HK-2 (cell line): Measurements from ENCODE around the gene AGBL4.

ENCODE experiments used
- DNase-seq: peaks from one replicate; pipeline ENCODE4 v3.0.0-alpha.2; 2018; ENCODE audit not compliant: unreplicated experiment

AGBL4 gene

GRCh38 chr1:49694251-49694827 lies 329.4 kb downstream of the AGBL4 start:
- DNase-seq, result no peak

DNA sequence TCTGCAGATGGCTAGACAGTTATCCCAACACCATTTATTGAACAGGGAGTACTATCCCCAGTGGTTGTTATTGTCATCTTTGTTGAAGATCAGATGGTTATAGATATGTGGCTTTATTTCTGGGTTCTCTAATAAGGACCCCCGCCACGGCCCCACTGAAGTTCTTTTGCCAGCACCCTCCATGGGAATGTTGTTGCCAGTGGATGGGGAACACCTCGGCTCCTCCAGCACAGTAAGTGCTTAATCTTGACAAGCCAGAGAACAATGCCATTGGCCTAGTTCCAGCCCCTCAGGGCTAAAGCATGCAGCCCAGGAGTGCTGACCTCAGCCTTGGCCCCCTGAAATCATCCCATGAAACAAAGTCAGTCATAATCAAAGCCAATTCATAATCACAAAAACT lies 337.6 kb downstream of the AGBL4 start:
- DNase-seq, result no peak

DNA sequence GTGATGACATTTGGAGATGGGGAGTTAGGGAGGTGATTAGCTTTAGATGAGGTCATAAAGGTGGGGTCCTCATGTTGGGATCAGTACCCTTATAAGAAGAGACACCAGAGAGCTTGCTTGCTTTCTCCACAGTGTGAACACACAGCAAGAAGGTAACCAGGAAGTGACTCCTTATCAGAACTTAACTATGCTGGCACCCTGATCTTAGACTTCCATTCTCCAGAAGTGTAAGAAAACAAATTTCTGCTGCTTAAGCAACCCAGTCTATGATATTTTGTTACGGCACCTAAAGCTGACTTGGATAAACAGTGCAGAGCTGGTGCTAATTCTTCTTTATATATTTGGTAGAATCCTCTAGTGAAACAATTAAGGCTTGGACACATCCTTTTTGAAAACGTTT lies 346.0 kb downstream of the AGBL4 start:
- DNase-seq, result no peak

DNA sequence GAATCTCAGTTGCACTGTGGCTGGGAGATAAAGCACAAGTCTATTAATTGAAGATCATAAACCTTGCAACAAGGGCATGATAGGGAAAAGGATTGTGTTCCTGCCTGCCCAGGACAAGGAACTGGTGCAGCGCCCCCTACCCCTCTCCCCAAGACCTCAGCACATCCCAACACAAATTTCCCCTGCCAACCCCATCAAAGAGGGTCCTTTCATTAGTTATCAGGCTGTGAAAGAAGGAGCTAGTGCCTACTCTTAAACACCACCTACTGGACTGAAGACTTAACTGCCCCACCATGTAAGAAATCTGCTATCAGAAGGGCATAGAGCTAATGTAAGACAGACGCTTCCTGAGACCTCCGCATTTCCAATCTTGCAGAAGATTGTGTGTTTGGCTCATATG lies 372.6 kb downstream of the AGBL4 start:
- DNase-seq, result no peak

DNA sequence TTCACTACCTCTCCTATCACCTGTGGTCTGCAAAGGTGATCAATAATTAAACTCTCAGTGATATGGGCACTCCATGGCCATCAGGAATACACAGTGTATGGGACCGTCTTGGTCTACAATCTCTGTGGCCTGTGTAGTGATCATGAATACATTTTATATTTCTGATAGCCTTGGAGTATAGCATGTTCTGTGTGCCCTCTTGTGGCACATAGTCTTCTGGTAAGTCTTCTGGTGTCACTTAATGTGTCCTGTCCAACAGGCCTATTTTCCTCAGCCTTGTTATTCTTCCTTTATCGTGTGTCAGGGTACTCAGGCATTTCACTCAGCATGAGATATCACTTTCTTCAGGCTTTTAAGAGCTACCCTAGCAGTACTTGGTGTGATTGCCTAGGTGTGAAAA lies 393.6 kb downstream of the AGBL4 start:
- no peak for DNase-seq

DNA sequence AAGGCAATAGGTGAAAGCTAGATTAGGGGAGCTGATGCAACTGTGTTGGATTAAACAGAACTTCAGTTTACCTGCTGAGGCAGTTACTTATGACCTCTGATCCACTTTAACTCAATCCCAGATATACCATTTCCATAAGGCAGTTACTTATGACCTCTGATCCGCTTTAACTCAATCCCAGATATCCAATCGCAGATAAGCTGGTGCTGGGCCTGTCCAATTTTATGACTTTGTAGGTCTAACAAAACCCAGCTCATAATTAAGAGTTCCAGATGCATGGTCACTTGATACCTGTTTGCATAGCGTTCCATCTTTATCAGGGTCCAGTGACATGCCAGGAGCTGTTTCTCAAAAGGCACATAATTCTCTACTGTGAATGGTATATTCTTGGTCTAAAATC lies 396.0 kb downstream of the AGBL4 start:
- DNase-seq, result no peak

DNA sequence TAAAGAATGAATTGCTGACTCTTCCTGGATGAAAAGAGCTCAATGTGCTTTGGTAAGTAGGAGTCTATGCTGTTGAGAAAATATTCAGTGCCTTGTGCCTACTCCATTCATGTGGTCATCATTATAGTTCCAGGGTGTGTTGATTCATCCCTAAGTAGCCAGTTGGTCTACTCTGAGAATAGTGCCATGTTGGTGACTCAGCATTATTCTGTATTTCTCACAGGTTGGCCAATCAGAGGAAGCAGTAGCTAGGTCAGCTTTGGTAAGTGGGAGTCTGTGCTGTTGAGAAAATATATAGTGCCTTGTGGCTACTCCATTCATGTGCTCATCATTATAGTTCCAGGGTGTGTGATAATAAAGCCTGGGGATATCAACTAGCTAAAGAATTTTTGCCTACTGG lies 397.3 kb downstream of the AGBL4 start:
- DNase-seq, result no peak

DNA sequence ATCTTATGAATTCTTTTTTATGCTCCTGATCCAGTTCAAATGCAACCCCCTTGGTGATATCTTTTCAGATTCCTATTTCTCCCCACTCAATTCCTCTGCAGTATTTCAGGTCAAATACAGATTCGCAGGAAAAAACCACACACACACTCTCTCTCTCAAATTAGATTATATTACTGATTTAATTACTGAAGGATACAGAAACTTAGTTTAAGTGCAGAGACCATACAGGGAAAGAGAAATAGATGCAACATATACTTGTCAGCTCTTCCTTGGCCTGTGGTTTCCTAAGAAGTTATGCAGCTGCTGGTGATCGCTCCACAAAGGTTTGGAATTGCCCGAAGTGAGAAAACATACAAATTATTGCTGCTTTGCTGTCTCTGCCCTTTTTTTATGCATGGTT lies 400.9 kb downstream of the AGBL4 start:
- DNase-seq, result no peak

- DNase-seq, result no peak
Measured at GRCh38 chr1:49606082-49606481, 417.7 kb downstream of the AGBL4 start.

DNA sequence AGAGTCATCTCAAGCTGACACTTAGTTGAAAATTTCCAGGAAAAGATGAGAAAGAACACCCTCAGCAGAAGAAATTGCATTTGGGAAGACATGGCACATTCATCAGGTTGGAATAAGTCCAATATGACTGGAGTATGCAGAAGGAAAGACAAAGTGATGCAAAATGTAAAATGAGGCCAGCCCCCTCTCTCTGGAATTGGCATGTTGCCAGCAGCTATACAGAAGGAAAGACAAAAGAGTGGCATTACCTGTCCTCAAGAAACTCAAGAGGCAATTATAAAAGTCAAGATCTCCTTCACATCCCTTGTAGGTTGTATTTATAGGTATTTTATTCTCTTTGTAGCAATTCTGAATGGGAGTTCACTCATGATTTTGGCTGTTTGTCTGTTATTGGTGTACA lies 426.3 kb downstream of the AGBL4 start:
- no peak for DNase-seq

DNA sequence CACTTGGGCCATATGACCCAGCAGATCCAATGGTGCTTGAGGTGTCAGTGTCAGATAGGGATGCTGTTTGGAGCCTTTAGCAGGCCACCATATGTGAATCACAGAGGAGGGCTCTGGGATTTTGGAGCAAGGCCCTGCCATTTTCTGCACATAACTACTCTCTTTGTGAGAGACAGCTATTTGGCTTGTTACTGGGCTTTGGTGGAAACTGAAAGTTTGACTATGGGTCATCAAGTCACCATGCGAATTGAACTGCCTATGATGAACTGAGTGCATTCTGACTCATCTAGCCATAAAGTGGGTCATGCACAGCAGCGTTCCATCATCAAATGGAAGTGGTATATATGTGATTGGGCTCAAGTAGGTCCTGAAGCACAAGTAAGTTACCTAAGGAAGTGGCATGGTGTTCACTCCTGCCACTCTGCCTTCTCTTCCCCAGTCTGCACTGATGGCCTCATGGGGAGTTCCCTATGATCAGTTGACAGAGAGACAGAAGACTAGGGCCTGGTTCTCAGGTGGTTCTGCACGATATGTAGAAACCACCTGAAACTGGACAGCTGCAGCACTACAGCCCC lies 447.3 kb downstream of the AGBL4 start:
- DNase-seq, result no peak

GRCh38 chr1:49556676-49557234 lies 467.0 kb downstream of the AGBL4 start:
- no peak for DNase-seq

DNA sequence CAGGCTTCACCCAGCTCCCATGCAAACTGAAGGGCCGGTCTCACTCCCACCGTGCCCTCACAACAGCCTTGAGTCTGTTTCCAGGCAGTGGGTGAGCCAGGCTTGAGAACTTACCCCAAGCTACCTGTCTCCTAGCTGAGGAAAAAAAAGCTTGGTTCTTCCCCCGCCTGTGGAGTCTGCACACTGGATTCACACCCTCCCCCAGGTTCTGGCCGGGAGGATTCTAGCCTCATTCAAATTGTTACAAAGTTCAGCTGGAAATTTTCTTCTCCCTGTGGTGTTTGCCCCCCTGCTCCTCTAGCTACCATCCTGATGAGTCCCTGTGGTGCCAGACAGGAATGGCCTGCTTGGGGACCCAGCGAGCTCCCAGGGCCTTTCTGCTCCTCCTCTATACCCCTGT lies 471.7 kb downstream of the AGBL4 start:
- DNase-seq, result no peak

DNA sequence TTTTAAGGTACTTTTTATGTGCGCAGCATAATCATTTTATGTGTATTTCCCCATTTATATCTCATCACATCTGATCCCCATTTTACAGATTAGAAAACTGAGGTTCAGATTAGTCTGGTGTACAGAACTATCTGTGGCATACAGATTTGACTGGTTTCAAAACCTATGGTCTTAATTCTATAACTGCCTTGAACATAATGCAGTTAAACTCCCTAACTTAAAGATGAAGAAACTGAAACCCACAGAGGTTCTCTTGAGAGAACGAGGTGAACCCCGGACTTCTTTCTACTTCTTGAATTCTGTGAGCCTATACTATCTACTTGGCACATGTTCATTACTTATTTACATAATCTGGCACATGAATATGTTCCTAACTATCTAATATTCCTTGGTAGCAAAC lies 479.1 kb downstream of the AGBL4 start:
- DNase-seq, result no peak

- no peak for DNase-seq
Measured at GRCh38 chr1:49541096-49541752, 482.5 kb downstream of the AGBL4 start.

DNA sequence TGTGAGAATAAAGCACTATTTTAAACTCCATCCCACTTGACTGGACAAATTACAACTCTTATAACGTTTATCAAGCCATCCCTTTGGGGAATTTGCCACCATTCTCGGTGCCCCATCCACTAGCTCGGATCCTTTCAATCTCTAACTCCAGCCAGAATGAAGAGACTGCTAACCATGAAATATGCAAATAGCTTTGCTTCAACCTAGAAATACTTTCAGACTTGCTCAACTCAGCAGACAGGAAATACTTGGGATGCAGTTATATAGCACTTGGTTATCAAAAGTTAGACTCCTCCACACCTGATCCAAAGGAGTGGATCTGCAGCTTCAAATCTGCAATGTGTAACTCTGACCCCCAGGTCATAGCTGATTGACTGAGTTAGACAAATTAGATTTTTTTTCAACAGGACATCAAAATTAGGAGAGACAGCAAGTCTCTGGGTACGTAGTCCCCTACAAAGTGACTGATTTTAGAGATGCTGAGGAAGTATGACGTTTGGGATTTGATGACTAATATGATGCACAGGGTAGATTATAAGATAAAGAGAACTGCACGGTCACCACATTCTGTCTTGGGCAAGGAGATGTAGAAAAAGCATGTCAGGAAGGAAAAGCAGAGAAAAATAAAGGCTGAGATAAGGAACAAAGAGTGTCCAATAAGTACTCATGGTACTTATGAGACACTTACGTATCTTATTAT lies 496.0 kb downstream of the AGBL4 start:
- DNase-seq, result no peak

GRCh38 chr1:49526672-49527071 lies 497.1 kb downstream of the AGBL4 start:
- DNase-seq, result no peak

- no peak for DNase-seq
Measured at GRCh38 chr1:49523764-49524163, 500.0 kb downstream of the AGBL4 start.

- DNase-seq, result no peak
Measured at GRCh38 chr1:49466961-49467360, 556.8 kb downstream of the AGBL4 start.

DNA sequence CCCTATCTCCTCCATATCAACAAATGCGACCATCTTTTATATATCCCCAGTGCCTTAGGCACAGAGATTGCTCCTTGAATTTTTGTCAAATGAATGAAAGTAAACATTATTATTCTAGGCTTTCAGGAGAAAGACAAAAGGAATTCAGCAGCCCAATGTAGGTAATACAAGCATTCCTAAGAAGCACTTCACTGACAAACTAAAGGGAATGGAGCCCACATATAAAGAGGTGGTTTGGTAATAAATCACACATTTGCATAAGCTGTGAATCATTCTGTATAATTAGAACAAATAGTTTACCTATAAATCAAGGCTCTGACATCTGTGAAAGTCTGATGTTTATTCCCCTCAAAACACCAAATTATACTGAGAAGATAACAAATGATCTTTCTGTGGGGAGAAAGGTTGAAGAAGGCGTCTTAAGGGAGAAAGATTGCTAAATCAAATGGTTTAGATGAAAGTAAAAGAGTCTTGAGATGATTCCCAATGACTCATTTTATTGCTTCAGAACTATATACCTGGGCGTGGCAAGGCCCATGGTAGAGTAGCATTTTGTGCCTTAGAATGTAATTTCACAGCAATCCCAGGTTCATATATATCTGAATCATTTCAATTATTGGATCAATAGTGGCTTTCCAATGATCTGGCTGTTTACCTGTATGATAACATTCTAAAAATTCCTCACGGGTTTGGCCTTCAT lies 558.1 kb downstream of the AGBL4 start:
- no peak for DNase-seq

DNA sequence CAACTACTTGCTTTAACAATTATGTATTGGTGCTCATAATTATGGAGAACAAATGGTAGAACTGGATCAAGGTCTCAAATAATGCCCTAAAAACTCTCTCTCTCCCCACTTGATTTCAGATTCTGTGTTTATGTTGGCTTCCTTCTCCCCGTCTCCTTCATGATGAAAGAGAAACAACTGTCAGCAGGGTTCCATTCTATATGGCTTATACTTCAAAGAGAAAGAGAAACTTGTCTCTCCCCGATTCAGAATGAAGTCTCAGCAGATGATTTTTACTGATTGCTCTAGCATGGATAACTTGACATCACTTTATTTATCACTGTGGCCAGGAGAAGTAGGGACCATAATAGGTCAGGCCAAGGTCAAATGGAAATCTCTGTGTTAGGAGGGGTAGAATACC lies 575.6 kb downstream of the AGBL4 start:
- DNase-seq, result no peak

DNA sequence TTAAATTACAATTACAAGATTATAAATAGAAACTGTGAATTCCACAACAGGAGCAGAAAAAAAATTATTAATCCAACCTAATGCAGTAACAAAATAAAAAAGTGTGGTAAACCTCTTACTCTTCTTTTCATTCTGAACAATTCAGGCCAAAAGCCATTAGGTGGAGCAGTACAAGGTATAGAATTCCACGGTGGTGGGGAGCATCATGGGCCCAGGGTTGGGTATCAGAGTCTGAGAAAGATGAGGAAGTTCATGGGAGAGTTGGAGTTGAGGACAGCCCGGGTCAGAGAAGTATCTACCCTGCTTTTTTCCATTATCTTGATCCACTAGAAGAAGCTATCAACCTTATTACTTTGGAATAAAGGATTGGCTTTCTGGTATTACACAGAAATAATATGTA lies 586.9 kb downstream of the AGBL4 start:
- no peak for DNase-seq
